Omental fat pad (tissue), 4 donors: Measurements from ENCODE around the gene CHMP1A. TPM values are rescaled to one million over a fixed set of nuclear protein-coding genes. Genes with fewer than 3 reads are reported as not detected.
"Not testable (repeated sequence)": the region's sequence is repeated elsewhere in the genome, so short reads cannot be mapped to it uniquely, and the experiment has no call there.

Experiments used
- ATAC-seq: fragments of 150-250 bp; one replicate; pipeline ENCODE4 v1.9.1; 2016; ENCODE audit warnings: mild to moderate bottlenecking, moderate library complexity; ENCODE audit not compliant: low FRiP score
- DNase-seq: peaks from one replicate; pipeline ENCODE4 v3.0.0-alpha.2; 2019; ENCODE audit warnings: low spot score
- CTCF ChIP-seq, 3 donors: fragments of 450-650 bp; IDR thresholded peaks; one replicate each; pipeline ENCODE4 v1.5.1; 2016 to 2017; ENCODE audit warnings: antibody characterized with exemption in 3 of 3, mild to moderate bottlenecking in 3 of 3, moderate library complexity in 2 of 3
- total RNA-seq, 4 donors: library from RNA; depleted of rRNA; stranded (reverse); fragments of >200 nt; gene quantifications; one replicate each; pipeline ENCODE4 v1.1.0, GENCODE V29; 2016

The CHMP1A gene
- total RNA-seq, 4 donors from 2014 or later: 45.7 to 78.1 (median 67.7) TPM

- ATAC-seq (no peak), DNase-seq (no peak)
- no peak for TF ChIP-seq CTCF (IDR thresholded peaks at IDR 0.05)
Measured at GRCh38 chr16:89667633-89668032, 10.1 kb upstream of the CHMP1A start.

DNA sequence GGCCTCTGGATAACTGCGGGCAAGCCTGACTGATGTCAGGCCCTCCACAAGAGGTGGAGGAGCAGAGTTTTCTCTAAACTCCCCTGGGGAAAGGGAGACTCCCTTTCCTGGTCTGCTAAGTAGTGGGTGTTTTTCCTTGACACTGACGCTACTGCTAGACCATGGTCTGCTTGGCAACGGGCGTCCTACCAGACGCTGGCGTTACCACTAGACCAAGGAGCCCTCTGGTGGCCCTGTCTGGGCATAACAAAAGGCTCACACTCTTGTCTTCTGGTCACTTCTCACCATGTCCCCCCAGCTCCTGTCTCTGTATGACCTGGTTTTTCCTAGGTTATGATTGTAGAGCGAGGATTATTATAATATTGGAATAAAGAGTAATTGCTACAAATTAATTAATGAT lies 9.5 kb upstream of the CHMP1A start:
- not testable (repeated sequence) for DNase-seq, ATAC-seq

GRCh38 chr16:89664238-89664637 lies 6.7 kb upstream of the CHMP1A start:
- not testable (repeated sequence) for DNase-seq, ATAC-seq

- DNase-seq: no peak
- no peak for TF ChIP-seq CTCF (IDR thresholded peaks at IDR 0.05)
- ATAC-seq: no peak
Measured at GRCh38 chr16:89661215-89661614, 3.7 kb upstream of the CHMP1A start.

- TF ChIP-seq CTCF (IDR thresholded peaks at IDR 0.05): no peak
- no peak for DNase-seq
- no peak for ATAC-seq
Measured at GRCh38 chr16:89660146-89660545, 2.6 kb upstream of the CHMP1A start.

DNA sequence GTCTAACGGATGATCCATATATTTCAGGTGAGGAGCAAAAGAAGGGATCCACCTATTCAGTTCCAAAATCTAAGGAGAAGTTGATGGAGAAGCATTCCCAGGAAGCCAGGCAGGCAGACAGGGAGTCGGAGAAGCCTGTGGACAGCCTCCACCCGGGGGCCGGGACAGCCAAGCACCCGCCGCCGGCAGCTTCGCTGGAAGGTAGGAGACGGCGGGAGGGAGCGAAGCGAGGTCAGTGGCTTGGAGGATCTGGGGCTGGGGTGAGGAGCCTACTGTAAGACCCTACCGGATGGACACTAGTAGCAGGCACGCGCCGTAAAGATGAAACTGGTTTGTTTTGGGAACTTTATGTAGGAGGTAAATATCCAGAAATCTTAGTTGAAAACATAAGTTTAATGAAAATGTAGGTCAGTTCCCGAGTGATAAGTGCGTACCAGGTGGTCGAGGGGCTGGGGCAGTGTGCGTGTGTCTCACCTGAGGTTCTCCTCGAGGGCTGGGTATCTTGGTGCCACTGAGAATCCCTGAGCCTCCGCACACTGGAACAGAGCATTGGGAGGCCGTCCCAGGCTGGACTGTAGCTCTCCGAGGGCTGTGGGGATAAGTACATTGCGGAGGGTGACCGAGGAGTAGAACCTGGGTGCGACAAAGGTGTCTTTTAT lies 842 bp upstream of the CHMP1A start:
- ATAC-seq (peak; percentile 3), DNase-seq (no peak)
- no peak for TF ChIP-seq CTCF (IDR thresholded peaks at IDR 0.05)

DNA sequence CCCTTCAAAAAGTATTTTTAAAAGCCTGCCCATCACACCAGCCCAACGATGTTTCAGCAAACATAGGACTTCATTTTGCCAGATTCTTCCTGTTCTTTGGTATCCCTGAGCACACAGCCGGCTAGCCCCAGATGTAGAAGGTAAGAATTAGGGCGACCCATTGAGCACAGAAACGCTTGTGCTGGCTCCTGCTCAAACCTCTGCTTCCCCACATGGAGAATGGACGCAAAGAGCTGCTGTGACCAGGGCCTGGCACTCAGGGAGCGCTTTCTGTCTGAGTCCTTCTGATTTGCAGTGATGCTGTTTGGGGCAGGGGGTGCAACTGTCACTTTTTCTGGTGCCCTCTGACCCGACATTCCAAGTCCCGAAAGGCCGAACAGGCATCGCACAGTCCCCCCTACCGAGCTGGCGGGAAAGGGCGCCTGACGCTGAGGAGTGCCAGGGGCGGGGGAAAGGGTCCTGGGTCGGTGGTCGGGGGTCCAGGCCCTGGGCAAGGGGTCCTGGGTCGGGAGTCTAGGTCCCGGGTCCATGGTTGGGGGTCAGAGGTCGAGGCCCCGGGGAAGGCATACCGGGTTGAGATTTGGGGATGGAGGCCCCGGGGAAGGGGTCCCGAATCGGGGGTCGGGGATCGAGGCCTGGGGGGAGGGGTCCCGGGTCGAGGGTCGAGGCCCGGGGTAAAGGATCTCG lies 930 bp downstream of the CHMP1A start:
- DNase-seq: no peak
- no peak for TF ChIP-seq CTCF (IDR thresholded peaks at IDR 0.05)
- no peak for ATAC-seq

GRCh38 chr16:89655062-89655643 lies 2.4 kb downstream of the CHMP1A start:
- DNase-seq (no peak), ATAC-seq (no peak)
- no peak for TF ChIP-seq CTCF (IDR thresholded peaks at IDR 0.05)
